Mucosa of descending colon (tissue), 3 donors: ENCODE results near the gene SLC9A7. TPM values are rescaled to one million over a fixed set of nuclear protein-coding genes. Genes with fewer than 3 reads are reported as not detected.

Source experiments
- ATAC-seq: fragments of 200-7000 bp; cut with Tn5 transposase; one replicate; pipeline ENCODE4 v1.9.1; 2020; ENCODE audit warnings: mild to moderate bottlenecking, moderate library complexity
- DNase-seq, 3 donors: peaks; one replicate each; pipeline ENCODE4 v3.0.0-alpha.2; 2020
- H3K36me3 ChIP-seq: fragments of 200-600 bp; one replicate; pipeline ENCODE4 v1.8.0; 2021; ENCODE audit warnings: low read depth, mild to moderate bottlenecking
- H3K4me1 ChIP-seq: fragments of 200-600 bp; one replicate; pipeline ENCODE4 v1.8.0; 2021; ENCODE audit warnings: low read depth, mild to moderate bottlenecking
- H3K4me3 ChIP-seq: fragments of 200-600 bp; one replicate; pipeline ENCODE4 v1.8.0; 2021; ENCODE audit warnings: mild to moderate bottlenecking
- H3K9me3 ChIP-seq: fragments of 200-600 bp; one replicate; pipeline ENCODE4 v1.8.0; 2021; ENCODE audit warnings: mild to moderate bottlenecking
- CTCF ChIP-seq: fragments of 200-600 bp; IDR thresholded peaks from one replicate; pipeline ENCODE4 v1.8.0; 2022; ENCODE audit warnings: antibody characterized with exemption, mild to moderate bottlenecking
- intact Hi-C, 2 donors: fragments of 100-400 bp; cut with DNase I in 1 of 2; cut with micrococcal nuclease in 1 of 2; formaldehyde crosslinking; loops; one replicate each; pipeline versions ENCODE4 v1.11.0 to v1.11.1; 2022; cut with DNase I, micrococcal nuclease
- total RNA-seq, 3 donors: library from RNA; stranded (reverse); fragmentation: NEBNext Ultra II Directional in 2 of 3; extraction: Animal tissue kit (Norgen Biotek cat#: 25700) in 2 of 3; gene quantifications; one replicate each; pipeline versions ENCODE4 v1.2.1 to v1.2.4, GENCODE V29; 2021 to 2023
- donor health status: DM: no; HTN: no; CAD: no; lungs with moderate emphysema.
- donor health status: DM: no; HTN: no; CAD: no.
- donor health status: DM: no; HTN: yes; CAD: no.

SLC9A7 gene
- total RNA-seq, 3 donors from 2014 or later, result 0.46 to 2.7 (median 1.3) TPM

- Histone ChIP-seq H3K4me1 (no peaks in the 10 kb centered on the region), H3K36me3 (no peaks in the 10 kb centered on the region), H3K4me3 (no peak overlapping the region), H3K9me3 (no peaks in the 10 kb centered on the region)
- DNase-seq, result no peak
- intact Hi-C loops, result no loop called here
- no peak for TF ChIP-seq CTCF
- peak; percentile 61 for ATAC-seq
These were observed 116.8 kb downstream of the SLC9A7 start for GRCh38 chrX:46642145-46642544.

GRCh38 chrX:46637938-46638337, 121.0 kb downstream of the SLC9A7 start:
- no peaks in the 10 kb centered on the region for H3K9me3 ChIP-seq
- H3K4me3 ChIP-seq, result no peak overlapping the region
- intact Hi-C loops, result no loop called here
- no peaks in the 10 kb centered on the region for H3K36me3 ChIP-seq
- ATAC-seq (no peak), DNase-seq (no peak)
- TF ChIP-seq CTCF, result no peak
- H3K4me1 ChIP-seq, result no peaks in the 10 kb centered on the region

GRCh38 chrX:46636223-46636622, 122.7 kb downstream of the SLC9A7 start:
- no peak for ATAC-seq
- no peak for TF ChIP-seq CTCF
- intact Hi-C loops, result no loop called here

GRCh38 chrX:46635186-46635585, 123.7 kb downstream of the SLC9A7 start:
- intact Hi-C loops, result no loop called here
- no peak for ATAC-seq
- no peak for TF ChIP-seq CTCF
- H3K4me1 ChIP-seq, result no peaks in the 10 kb centered on the region
- H3K36me3 ChIP-seq, result no peaks in the 10 kb centered on the region
- DNase-seq, result no peak
- H3K4me3 ChIP-seq, result no peak overlapping the region
- no peaks in the 10 kb centered on the region for H3K9me3 ChIP-seq

More at GRCh38 chrX:46636223-46636622, 122.7 kb downstream of the SLC9A7 start:
- Histone ChIP-seq H3K36me3 (no peaks in the 10 kb centered on the region), H3K9me3 (no peaks in the 10 kb centered on the region), H3K4me3 (no peak overlapping the region), H3K4me1 (no peaks in the 10 kb centered on the region)
- DNase-seq, result no peak

GRCh38 chrX:46634577-46634976, 124.3 kb downstream of the SLC9A7 start:
- TF ChIP-seq CTCF, result no peak
- no peak overlapping the region for H3K4me3 ChIP-seq
- intact Hi-C loops, result no loop called here
- H3K4me1 ChIP-seq, result no peaks in the 10 kb centered on the region
- no peaks in the 10 kb centered on the region for H3K9me3 ChIP-seq
- H3K36me3 ChIP-seq, result no peaks in the 10 kb centered on the region
- no peak for ATAC-seq
- DNase-seq, result no peak

GRCh38 chrX:46630141-46630540, 128.8 kb downstream of the SLC9A7 start:
- no peak for TF ChIP-seq CTCF
- intact Hi-C loops, result no loop called here
- Histone ChIP-seq H3K4me1 (no peaks in the 10 kb centered on the region), H3K36me3 (no peaks in the 10 kb centered on the region), H3K4me3 (no peak overlapping the region), H3K9me3 (no peaks in the 10 kb centered on the region)
- DNase-seq (no peak), ATAC-seq (no peak)
